NCI-H2107 (cell line): ENCODE results near the gene GGNBP2.
A peak's percentile ranks its signal among the peaks of the same experiment; 100 is the strongest.
"Not testable (repeated sequence)": the region's sequence is repeated elsewhere in the genome, so short reads cannot be mapped to it uniquely, and the experiment has no call there.

Experiments
- DNase-seq: peaks from one replicate; lab custom pipeline; 2025; lab: John Stamatoyannopoulos, UW

The GGNBP2 gene

DNA sequence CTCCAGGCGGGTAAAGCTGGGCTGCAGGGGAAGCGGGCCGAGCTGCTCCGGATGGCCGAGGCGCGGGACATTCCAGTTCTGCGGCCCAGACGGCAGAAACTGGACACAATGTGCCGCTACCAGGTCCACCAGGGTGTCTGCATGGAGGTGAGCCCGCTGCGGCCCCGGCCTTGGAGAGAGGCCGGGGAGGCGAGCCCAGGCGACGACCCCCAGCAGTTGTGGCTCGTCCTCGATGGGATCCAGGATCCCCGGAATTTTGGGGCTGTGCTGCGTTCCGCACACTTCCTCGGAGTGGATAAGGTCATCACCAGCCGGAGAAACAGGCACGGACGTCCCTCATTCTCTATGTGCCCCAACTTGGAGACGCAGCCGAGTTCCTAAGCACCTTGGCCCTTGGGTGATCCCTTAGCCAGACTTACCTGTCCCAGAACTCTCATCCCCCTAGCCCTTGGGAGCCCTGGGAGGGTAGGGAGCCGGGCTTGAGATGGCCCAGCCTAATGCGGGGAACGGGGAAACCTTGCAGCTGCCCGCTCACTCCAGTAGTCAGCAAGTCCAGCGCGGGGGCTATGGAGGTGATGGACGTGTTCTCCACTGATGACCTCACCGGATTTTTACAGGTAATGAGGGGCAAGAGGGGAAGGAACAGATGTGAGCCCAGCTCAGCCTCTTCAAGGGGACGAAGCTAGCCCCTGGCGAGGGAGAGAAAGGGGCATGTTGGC, 57.5 kb downstream of the GGNBP2 start:
- DNase-seq: no peak

DNA sequence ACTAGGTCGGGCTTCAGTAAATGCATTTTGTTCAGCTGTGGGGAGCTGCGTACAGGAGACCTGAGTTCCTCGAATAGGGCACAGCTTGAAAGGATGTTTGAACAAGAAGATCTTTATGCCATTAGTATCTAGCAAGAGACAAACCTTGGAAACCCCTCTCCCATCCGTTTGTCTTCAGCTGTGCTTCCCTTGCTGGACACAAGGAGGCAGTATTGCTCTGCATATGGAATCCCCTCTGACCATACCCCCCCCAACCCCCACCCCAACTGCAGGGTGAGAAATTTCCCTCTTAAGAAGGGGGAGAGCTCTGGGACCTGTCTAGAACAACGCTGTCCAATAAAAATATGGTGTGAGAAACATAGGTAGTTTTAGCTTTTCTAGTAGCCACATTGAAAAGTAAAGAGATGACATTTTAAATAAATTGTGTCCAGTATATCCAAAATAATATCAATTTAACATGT, 58.2 kb downstream of the GGNBP2 start:
- no peak for DNase-seq

GRCh38 chr17:36605028-36605427, 60.3 kb downstream of the GGNBP2 start:
- DNase-seq: not testable (repeated sequence)

DNA sequence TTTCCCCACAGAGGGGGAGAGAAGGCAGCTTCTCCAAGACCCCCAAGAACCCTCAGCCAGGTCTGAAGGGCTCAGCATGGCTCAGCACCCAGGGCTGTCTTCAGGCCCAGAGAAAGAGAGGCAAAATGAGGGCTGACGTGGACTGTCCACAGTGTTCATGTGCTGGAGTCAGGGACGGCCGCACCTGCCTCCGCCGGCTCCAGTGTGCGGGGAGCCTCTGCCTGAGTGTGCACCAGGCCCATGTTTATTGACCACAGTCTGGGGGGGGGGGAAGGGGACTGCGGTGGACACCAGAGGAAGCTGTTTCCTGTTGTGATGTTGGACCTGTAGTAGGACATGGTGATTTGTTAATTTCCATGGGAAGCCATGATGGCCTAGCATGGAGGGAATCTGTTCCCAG, 63.6 kb downstream of the GGNBP2 start:
- DNase-seq: no peak

GRCh38 chr17:36608794-36609497, 64.2 kb downstream of the GGNBP2 start:
- peak; percentile 62 for DNase-seq

GRCh38 chr17:36609498-36609862, 64.8 kb downstream of the GGNBP2 start:
- no peak for DNase-seq

DNA sequence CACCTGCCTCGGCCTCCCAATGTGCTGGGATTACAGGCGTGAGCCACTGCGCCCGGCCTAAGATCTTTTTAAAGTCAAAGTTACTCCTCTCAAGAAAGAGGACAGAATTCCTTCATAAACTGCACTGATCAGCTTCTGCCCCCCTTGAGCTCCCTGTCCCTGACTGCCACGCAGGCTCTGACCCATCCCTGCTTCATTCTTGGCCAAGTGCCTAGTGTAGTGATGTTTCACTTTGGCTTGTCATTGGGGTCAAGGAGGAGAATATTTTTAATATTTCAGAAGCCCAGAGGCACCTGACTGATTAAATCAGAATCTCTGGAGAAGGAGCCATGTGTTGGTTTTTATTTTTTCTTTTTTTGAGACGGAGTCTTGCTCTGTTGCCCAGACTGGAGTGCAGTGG, 65.8 kb downstream of the GGNBP2 start:
- no peak for DNase-seq

DNA sequence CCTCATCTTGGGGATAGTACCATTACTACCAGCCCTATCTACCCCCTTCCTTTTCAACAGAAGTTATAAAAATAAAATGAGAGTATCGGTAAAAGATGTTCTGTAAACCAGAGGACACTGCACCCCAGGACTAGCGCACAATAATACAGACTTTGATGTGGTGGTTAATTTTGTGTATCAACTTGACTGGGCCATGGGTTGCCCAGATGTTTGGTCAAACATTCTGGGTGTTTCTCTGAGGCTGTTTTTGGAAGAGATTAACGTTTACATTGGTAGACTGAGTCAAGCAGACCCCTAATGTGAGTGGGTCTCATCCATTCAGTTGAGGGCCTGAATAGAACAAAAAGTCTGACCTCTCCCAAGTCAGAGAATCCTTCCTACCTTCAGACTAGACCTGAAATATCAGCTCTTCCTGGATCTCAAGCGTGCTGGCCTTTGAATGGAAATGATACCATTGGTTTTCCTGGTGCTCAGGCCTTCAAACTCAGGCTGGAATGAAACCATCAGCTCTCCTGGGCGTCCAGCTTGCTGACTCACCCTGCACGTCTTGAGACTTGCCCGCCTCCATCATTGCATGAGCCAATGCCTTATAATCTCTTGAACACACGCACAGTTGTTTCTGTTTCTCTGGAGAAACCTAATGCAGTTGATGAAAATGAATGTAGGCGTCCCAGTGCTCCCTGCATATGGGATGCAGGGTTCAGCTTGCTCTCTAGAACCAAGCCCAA, 66.8 kb downstream of the GGNBP2 start:
- DNase-seq: no peak

GRCh38 chr17:36612323-36612722, 67.6 kb downstream of the GGNBP2 start:
- no peak for DNase-seq

DNA sequence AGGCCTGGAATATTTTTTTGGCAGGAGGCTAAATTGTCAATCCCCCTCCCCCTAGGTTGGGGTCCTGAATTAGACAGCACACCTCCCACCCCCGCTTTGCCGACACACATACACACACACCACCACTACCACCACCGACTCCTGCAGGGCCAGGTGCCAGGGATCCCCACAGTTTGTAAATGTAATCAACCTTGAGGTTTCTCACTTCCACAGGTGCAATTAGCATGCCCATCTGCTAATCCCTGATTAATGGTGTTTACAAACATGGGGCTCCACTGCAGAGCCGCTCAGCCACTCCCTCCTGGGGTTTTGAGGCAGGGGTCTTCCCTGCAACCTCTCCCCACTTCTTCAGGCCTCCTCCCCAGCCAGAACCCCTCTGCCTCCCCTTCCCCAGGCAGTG, 68.4 kb downstream of the GGNBP2 start:
- no peak for DNase-seq

DNA sequence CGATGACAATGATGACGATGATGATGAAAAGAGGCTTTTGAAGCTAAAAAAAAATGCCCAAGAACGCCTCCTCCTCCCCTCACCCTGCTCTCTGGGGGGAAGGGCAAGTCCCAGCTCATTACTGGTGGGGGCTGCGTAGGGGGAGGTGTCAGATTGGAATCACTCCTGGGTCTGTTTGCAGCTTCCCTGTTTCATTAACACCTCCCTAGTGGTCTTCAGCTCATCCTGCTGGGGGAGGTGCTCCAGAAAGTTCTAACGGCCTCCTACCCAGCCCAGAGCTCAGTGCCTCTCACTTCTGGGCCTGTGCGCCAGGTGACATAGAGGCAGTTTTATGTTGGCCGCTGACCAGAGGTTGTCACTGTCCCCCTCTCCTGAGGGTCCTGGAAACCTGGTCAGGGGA, 69.4 kb downstream of the GGNBP2 start:
- no peak for DNase-seq

- no peak for DNase-seq
Observed at GRCh38 chr17:36614933-36615332, 70.2 kb downstream of the GGNBP2 start.

- DNase-seq: no peak
Observed at GRCh38 chr17:36616061-36617029, 71.6 kb downstream of the GGNBP2 start.

- no peak for DNase-seq
Observed at GRCh38 chr17:36617773-36618172, 73.1 kb downstream of the GGNBP2 start.

GRCh38 chr17:36623281-36623680, 78.6 kb downstream of the GGNBP2 start:
- no peak for DNase-seq

DNA sequence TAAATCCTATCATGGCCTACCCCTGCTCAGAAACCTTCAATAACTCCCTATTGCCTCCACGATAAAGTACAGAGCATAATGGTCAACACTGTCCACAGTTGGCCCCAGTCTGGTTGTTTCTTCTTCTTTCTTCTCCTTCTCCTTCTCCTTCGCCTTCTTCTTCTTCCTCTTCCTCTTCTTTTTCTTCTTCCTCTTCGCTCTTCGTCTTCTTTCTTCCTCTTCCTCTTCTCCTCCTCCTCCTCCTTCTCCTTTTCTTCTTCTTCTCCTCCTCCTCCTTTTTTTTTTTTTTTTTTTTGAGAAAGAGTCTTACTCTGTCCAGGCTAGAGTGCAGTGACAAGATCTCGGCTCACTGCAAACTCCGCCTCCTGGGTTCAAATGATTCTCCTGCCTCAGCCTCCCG, 80.5 kb downstream of the GGNBP2 start:
- no peak for DNase-seq

GRCh38 chr17:36627101-36627500, 82.4 kb downstream of the GGNBP2 start:
- no peak for DNase-seq

DNA sequence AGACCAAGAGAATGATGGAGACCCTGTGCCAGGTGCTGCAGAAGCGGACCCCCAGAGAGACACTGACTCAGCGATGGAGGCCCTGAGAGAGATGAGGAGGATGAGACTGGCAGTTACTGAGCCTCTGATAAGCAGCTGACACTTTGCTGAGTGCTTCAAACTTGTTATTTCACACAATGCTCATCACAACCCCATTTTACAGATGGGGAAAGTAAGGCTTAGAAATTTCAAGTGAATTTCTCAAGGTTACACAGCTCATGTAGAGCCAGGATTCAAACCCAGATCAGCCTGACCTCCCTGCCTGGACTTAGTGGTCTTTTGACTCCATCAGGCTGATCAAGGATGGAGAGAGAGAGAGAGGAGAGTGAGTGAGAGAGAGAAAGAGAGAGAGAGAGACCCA, 83.9 kb downstream of the GGNBP2 start:
- DNase-seq: no peak

- DNase-seq: peak; percentile 42
Observed at GRCh38 chr17:36629252-36629847, 84.6 kb downstream of the GGNBP2 start.

GRCh38 chr17:36629970-36630502, 85.3 kb downstream of the GGNBP2 start:
- no peak for DNase-seq

DNA sequence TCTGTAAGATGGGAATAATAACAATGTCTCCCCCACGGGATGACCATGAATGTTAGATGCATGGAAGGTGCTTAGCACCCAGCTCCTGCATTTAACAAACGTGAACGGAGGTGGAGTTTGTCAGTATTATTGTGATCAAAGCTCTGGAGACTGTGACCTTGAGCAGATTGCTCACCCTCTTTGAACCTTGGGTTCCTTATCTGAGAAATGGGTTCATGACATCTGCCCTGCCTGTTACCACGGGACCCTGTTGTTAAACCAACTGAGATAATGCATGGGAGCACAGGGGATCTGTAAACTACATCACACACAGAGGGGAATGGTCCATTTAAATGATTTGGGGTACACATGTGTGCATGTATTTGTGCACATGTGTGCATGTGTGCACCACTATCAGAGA, 86.3 kb downstream of the GGNBP2 start:
- DNase-seq: no peak
